GM21723 (cell line): ENCODE data around the gene UBE2C.
"Not testable (repeated sequence)": the region's sequence is repeated elsewhere in the genome, so short reads cannot be mapped to it uniquely, and the experiment has no call there.

Source experiments
- ATAC-seq: cut with Tn5 transposase; IDR thresholded peaks from one replicate; pipeline ENCODE4 v1.9.1; 2021; ENCODE audit warnings: mild to moderate bottlenecking, moderate library complexity; ENCODE audit not compliant: unreplicated experiment

The UBE2C gene

DNA sequence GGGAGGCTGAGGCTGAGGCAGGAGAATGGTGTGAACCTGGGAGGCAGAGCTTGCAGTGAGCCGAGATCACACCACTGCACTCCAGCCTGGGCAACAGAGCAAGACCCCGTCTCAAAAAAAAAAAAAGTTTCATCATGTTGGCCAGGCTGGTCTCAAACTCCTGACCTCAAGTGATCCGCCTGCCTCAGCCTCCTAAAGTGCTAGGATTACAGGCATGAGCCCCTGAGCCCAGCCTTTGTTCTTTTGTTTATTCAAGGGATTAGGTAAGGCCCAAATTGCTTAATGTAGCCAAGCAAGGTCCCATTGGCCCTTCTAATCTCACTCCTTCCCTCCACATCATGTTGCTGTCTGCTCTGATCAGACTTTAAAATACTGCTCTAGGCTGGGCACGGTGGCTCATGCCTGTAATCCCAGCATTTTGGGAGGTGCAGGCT lies 17.2 kb downstream of the UBE2C start:
- not testable (repeated sequence) for ATAC-seq

DNA sequence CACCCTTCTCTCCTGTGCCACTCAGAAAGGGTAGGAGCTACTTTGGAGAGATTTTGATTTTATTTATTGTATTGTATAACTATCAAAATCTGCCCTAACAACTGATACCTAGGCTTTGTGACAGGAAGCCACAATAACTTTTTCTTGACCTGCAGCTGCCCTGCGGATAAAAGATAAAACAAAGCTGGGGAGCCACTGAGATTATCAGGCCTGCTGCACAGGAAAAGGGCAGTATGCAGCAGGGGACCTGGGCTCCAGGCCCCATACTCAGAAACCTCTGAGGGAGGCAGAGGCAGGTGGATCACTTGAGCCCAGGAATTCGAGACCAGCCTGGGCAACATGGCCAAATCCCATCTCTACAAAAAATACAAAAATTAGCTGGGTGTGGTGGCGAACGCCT lies 20.2 kb downstream of the UBE2C start:
- no peak for ATAC-seq

DNA sequence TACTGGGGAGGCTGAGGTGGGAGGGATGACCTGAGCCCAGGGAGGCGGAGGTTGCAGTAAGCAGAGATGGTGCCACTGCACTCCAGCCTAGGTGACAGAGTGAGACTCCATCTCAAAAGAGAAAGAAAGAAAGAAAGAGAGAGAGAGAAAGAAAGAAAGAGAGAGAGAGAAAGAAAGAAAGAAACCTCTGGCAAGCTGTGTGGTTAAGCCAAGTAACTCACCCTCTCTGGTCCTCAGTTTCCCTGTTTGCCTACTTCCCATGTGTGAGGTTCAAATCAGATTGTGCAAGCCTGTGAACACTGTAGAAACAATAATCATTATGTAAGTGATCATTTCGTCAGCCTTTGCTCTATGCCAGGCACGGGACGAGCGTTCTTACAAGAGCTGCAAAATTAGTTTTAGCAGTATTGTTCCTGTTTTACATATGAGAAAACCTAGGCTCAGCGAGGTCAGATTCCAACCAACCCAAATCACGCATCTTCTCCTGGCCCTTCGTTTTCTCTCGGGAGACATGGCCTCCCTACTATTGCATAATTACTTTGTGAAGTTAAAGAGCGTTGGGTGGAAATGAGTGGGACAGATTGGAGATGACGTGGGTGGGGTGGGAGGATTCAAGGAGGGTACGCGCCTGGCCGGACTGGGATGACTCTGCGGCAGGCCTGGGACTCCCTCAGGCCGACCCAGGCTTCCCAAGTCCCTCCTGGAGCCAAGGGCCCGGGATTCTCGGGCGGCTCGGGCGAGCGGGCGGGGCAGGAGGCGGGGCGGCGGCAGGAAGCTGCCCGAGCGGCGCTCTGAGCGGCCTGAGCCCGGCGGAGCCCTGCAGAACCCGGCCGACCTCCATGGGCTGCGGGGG lies 20.8 kb downstream of the UBE2C start, which contains the start of gene SNX21:
Gene SNX21, plus strand, starts transcription at position 770 of the 853 bp plus-strand sequence. CDS start 121 bp downstream, outside the sequence.
- no peak for ATAC-seq

DNA sequence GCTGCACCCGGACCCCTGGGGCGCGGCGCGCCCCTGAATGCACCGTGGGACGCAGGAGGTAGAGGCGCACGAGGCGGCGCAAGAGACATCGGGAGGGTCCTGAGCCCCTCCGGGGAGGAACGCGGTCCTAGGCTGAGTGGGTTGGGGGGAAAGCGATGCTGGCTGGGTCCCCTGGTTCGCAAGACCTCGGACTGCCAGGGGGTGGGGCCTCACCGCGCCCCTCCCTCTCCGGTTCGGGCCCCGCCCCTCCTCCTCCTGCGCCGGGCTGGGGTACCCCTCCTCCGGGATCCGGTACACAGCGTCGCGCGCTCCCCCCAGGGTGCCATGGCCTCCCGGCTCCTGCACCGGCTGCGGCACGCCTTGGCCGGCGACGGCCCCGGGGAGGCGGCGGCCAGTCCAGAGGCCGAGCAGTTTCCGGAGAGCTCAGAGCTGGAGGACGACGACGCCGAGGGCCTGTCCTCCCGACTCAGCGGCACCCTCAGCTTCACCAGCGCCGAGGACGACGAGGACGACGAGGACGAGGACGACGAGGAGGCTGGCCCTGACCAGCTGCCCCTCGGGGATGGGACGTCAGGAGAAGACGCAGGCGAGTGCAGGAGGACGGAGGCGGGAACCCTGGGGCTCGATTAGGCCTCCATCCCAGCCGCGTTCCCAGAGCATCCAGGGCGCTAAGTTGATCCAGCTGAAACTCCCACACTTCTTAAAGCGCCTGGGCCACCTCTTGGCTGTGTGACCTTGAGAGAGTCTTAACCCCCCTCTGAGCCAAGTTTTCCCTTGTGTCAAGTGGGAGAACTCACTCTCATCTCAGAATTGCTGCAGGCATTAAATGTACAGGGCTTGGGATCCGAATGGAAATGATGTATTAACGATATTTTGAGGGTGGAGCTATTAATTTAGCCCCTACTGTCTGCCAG lies 21.7 kb downstream of the UBE2C start:
- ATAC-seq, result no peak

DNA sequence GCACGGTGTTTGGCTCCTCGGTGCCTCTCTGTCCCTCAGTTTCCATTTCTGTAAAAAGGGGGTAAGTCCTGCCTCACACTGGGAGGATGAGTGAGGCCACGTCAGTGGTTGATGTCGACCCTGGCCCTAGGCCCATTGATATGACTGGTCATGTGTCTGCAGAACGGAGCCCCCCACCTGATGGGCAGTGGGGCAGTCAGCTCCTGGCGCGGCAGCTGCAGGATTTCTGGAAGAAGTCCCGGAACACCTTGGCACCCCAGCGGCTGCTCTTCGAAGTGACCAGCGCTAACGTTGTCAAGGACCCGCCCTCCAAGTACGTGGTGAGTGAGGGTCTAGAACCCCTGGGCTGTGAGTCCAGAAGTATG lies 22.3 kb downstream of the UBE2C start:
- ATAC-seq, result no peak

DNA sequence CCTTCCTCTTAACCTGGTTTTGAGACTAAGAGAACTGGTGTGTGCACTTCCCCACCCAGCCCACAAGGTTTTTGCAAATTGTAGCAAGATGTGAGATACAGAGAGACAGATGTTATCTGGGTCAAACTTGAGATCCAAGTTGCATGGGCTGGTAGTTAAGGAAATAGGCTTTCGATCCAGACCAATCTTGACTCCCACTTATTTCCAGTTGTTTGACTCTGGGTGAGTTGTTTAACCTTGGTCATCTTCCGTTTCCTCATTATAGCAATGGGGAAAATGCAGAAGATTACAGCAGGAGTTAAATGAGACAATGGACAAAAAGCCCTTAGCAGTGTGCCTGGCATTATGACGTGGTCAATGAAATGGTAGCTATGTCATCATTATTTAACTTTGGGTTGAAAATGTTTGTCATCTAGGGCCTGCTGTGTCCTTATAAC lies 22.9 kb downstream of the UBE2C start:
- no peak for ATAC-seq

DNA sequence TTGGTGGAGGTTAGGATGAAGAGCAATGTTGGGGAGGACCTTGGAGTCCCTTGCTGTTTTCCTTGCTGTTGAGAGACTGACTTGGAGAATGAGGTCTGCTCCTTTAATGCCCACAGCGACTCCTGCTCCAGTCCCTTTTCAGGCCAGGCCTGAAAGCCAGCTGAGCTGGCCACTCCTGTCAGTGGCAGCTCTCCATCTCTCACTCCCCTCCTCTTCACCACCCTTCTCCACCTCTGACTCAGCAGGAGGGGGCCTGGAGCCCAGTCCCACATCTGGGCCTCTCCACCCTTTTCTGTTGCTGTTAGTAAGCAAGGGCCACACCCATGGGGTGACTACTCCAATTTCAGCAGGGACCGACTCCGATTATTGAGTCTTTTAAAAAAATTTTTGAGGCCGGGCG lies 23.4 kb downstream of the UBE2C start:
- ATAC-seq, result no peak

DNA sequence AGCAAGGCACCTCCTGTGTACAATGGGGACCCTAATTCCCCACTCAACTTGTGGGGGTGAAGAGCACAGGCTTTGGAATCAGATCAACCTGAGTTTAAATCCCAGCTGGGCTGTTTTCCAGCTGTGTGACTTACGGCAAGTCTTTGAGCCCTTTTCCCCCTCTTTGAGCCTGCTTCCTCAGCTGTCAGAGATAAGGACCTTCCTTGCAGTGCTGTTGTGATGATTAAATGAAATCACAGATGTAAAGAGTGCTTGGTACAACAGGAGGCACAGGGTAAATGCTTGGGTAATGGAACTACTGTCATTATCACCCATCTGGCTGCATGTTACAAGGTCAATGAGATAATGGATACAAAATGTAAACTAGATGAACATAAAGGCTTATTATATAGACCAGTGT lies 24.4 kb downstream of the UBE2C start:
- ATAC-seq, result no peak

DNA sequence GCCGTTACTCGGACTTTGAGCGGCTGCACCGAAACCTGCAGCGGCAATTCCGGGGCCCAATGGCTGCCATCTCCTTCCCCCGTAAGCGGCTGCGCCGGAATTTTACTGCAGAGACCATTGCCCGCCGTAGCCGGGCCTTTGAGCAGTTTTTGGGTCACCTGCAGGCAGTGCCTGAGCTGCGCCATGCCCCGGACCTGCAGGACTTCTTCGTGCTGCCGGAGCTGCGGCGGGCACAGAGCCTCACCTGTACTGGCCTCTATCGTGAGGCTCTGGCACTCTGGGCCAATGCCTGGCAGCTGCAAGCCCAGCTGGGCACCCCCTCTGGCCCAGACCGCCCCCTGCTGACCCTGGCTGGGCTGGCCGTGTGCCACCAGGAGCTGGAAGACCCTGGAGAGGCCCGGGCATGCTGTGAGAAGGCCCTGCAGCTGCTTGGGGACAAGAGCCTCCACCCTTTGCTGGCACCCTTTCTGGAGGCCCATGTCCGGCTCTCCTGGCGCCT lies 28.3 kb downstream of the UBE2C start:
- ATAC-seq, result no peak

DNA sequence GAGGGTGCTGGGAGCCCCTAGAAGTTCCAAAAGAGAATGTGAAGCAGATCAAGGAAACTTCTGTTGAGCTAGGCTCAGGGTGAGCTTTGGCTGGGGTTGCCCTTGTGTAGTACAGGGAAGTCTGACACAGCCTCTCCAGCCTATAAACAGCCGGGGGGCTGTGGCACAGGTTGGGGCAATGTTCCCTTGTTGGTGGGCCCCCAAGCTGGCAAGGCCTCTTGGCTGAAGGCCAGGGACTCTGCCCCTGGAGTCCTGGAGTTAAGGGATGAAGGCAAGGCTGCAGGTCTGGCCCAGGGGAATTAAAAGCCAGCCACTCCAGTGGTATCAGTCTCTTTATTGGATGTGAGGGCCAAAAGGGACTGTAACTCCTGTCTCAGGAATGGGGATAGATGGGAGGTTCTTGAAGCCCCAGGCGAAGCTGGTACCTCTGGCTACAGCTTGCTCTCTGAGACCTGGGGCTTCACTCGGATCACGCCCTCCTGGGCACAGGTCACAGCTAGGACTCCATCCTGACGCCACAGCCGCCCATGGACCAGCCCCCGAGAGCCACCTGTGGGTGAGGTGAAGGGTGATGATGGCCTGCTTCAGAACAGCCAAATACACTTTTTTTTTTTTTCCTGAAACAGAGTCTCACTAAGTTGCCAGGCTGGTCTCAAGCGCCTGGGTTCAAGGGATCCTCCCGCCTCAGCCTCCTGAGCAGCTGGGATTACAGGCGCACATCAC lies 29.1 kb downstream of the UBE2C start:
- ATAC-seq, result no peak

DNA sequence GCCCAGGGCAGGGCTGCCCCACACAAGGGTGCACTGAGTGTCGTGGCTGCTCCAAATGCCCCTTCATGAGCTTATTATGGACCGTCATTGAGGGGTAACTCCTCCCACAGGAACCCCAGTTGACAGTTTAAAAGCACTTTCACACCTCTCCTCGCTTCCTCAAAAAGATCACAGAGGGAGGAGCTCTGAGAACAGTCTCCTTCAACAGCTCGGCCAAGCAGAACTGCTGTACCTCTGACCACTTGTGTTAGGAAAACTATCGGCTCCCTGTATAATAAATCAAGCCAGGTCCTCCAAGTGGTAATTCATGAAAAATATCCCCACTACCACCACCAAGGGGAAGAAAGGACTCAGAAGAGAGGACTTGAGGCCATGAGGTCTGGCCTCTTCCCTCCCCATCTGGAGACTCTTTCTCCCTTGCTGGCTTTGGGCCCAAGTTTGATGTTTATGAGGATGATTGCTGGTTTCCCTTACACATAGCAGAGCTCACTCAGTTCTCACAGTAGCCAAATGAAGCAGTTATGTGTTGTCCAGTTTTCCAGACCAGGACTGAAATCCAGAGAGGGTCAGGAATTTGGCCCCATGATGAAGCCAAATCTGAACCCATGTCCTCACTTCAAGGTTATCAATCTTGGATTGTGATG lies 29.8 kb downstream of the UBE2C start:
- no peak for ATAC-seq

DNA sequence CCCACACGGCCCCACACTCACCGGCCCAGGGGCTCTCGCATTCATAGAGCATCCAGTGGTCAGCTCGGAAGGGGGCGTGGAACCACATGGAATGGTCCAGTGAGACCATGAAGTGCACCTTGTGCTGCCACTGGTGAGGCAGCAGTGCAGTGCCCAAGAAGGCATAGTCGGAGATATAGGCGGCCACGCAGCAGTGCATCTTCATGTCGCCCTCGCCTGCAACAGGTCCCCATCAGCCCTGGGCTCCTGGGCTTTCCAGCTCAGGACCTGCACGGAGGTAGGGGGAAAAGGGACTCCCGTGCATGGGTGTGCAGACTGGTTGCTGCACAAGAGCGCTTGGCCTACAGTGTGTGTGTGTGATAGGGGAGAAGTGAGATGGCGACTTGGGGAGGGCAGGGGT lies 31.1 kb downstream of the UBE2C start:
- no peak for ATAC-seq

DNA sequence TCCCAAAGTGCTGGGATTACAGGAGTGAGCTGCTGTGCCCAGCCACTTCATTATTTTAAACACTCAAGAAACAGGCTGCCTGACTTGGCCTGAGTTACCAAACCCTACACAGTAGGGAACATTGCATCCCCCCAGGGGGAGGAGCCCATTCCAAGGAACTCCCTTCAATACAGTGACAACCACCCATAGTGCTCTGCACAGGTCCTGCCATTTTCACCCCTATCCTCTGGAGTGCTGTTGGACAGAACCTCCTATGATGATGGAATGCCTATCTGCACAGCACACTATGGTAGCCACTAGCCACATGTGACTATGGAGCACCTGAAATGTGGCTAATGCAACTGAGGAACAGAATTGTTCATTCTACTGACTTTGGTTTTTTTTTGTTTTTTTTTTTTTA lies 33.0 kb downstream of the UBE2C start:
- ATAC-seq, result no peak

DNA sequence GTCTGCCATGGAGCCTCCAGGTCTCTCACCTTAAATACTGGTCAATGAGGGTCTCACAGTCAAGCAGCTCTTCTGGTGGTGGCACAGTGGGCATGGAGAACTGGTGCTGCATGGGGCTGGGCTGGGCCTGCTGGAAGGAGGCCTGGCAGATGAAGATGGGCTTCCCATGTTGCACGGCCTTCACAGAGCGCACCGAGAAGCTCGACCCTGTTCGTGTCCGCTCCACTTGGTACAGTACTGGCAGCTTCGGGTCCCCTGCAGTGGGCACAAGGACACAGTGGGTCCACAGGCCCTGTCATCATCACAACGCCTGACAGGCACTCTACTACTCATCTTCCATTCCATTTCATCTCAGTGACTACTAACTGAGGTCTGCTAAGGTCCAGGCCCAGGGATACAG lies 36.0 kb downstream of the UBE2C start:
- ATAC-seq, result no peak

DNA sequence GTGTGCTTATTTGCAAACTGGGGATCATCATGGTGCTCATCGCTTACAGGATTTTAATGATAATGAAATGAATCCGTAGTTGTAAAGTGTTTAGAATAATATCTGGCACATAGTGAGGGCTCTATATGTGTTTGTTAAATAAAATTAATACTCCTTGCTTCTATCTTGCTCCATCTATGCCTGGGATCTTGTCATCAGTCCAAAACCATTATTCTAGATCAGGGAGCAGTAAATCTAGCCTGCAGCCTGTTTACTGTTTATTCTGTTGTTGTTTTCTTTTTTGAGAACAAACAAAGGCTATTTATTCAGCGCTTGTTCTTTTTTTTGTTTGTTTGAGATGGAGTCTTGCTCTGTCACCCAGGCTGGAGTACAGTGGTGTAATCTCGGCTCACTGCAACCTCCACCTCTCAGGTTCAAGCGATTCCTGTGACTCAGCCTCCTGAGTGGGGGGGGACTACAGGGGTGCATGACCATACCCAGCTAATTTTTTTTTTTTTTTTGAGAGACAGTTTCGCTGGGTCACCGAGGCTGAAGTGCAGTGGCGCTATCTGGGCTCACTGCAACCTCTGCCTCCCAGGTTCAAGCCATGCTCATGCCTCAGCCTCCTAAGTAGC lies 36.6 kb downstream of the UBE2C start:
- ATAC-seq, result no peak

DNA sequence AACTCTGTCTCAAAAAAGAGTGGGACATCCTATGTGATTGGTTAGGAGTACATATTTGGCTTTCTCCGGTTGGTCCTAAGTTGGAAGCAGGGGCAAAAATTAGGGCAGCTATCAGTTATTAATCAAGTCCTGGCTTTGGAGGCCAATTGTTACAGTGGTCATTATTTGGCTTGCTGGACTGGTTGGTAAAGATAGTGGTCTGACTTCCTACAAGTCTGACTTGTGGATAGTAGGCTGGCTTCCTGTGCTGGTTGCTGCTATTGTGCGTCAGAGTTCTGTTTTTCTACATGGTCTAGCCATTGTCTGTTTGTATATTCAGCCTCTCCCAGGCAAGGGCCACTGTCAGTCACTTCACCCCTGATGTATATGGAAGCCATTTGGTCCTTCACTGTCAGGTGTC lies 37.8 kb downstream of the UBE2C start:
- no peak for ATAC-seq

DNA sequence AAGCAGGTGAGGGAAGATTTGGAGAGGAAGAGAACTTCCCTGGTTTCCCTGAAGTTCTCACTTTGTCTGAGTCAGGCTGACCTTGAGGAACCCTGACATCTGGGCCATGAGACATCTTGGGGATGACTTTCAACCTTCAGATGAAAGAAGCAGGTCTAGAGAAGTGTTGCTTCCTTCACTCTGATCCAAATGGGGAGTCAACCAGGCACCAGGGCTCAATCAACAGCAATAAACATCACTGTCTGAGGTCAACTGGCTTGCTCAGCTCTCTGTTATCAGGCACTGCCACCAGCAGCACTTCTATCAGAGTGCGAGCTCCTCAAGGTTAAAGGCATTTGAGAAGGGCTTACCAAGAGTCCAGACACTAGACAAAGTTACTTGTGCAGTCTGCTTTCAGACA lies 38.5 kb downstream of the UBE2C start:
- no peak for ATAC-seq

DNA sequence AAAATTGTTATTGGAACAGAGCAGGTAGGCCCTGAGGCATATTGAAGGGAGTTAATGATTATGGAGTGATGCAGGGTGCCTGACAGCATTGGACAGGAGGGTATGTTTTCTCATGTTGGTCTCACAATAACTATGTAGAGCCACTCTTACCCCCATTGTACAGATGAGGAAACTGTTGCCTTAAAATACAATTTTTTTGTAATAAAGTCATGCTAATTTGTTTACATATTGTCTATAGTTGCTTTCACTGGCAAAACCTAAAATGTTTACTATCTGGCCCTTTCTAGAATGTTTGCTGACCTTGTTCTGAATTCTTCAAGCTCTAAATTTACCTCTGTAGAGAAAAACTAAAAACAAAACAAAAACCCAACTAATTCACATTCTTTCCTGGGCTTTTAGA lies 39.1 kb downstream of the UBE2C start:
- ATAC-seq, result no peak

DNA sequence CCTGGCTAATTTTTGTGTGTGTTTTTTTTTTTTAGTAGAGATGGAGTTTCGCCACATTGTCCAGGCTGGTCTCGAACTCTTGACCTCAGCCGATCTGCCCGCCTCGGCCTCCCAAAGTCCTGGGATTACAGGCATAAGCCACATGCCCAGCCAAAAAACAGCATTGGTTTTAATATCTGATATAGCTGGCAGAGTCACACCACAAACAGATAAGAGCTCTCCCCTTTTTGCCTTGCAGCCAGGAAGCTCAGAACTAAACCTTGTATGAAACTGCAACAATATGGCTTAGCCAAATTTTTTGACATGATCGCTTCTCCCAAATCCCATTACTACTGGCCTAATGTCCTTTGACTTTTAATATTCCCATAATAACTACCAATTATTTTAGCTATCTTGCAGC lies 39.9 kb downstream of the UBE2C start:
- no peak for ATAC-seq

DNA sequence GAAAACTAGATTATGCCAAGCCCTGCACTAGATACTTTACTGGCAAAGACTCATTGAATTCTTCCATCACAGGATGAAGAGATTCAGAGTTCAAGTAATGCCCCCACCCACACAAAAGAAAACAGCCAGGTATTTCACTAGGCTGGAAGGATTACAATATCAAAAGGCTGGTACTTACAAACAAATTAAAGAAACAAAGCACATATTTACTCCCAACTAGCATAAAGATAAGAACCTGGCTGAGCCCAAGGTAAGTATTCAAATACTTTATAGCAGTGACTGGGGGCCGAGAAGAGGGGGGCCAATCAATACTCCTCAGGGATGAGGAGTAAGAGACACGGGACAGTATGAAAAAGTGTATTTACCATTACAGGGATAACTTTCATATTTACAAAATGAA lies 41.0 kb downstream of the UBE2C start:
- ATAC-seq, result no peak
